ENCODE results near the gene KCNJ3.

Gene KCNJ3

GRCh38 chr2:154707994-154708575 is 9.6 kb downstream of the KCNJ3 start:
- peak; percentile 38 for DNase-seq

GRCh38 chr2:154709215-154709614 is 10.7 kb downstream of the KCNJ3 start:
- peak; percentile 88 for DNase-seq

GRCh38 chr2:154710078-154710477 is 11.6 kb downstream of the KCNJ3 start:
- DNase-seq = peak; percentile 32

GRCh38 chr2:154710685-154711084 is 12.2 kb downstream of the KCNJ3 start:
- peak; percentile 11 for DNase-seq

- peak; percentile 82 for DNase-seq
Observed at GRCh38 chr2:154713675-154714074, 15.2 kb downstream of the KCNJ3 start.

- DNase-seq = peak; percentile 9
Observed at GRCh38 chr2:154720651-154721050, 22.2 kb downstream of the KCNJ3 start.

GRCh38 chr2:154724194-154724797 is 25.8 kb downstream of the KCNJ3 start:
- peak; percentile 49 for DNase-seq

GRCh38 chr2:154740361-154740760 is 41.9 kb downstream of the KCNJ3 start:
- peak; percentile 94 for DNase-seq

- no peak for DNase-seq
Observed at GRCh38 chr2:154758871-154759270, 60.4 kb downstream of the KCNJ3 start.

GRCh38 chr2:154762638-154763037 is 64.1 kb downstream of the KCNJ3 start:
- peak; percentile 64 for DNase-seq

- DNase-seq = no peak
Observed at GRCh38 chr2:154771664-154772284, 73.3 kb downstream of the KCNJ3 start.

- no peak for DNase-seq
Observed at GRCh38 chr2:154776825-154777224, 78.3 kb downstream of the KCNJ3 start.

- no peak for DNase-seq
Observed at GRCh38 chr2:154794406-154794805, 95.9 kb downstream of the KCNJ3 start.

- DNase-seq = no peak
Observed at GRCh38 chr2:154795651-154796050, 97.2 kb downstream of the KCNJ3 start.

- no peak for DNase-seq
Observed at GRCh38 chr2:154804451-154804850, 106.0 kb downstream of the KCNJ3 start.

GRCh38 chr2:154813636-154814035 is 115.1 kb downstream of the KCNJ3 start:
- DNase-seq = no peak

GRCh38 chr2:154814856-154815255 is 116.4 kb downstream of the KCNJ3 start:
- peak; percentile 35 for DNase-seq

- no peak for DNase-seq
Observed at GRCh38 chr2:154825358-154825757, 126.9 kb downstream of the KCNJ3 start.

GRCh38 chr2:154826827-154827226 is 128.3 kb downstream of the KCNJ3 start:
- DNase-seq = no peak

- peak; percentile 60 for DNase-seq
Observed at GRCh38 chr2:154827286-154827685, 128.8 kb downstream of the KCNJ3 start.

GRCh38 chr2:154832711-154833110 is 134.2 kb downstream of the KCNJ3 start:
- DNase-seq = no peak

GRCh38 chr2:154836632-154837031 is 138.1 kb downstream of the KCNJ3 start:
- DNase-seq = peak; percentile 73

GRCh38 chr2:154837035-154837434 is 138.5 kb downstream of the KCNJ3 start:
- peak; percentile 44 for DNase-seq

GRCh38 chr2:154844513-154844912 is 146.0 kb downstream of the KCNJ3 start:
- DNase-seq = no peak

GRCh38 chr2:154846842-154847241 is 148.3 kb downstream of the KCNJ3 start:
- peak; percentile 35 for DNase-seq

All from NCI-H69 (cell line).